ENCODE results near the gene ZNF484.
"Not testable (repeated sequence)": the region's sequence is repeated elsewhere in the genome, so short reads cannot be mapped to it uniquely, and the experiment has no call there.

ZNF484 gene

GRCh38 chr9:92804727-92805126 lies 73.1 kb downstream of the ZNF484 start:
- no peak overlapping the region for H3K27ac ChIP-seq (ENCODE audit: low read depth, low read length)
- H3K36me3 ChIP-seq (ENCODE audit: control insufficient read depth, insufficient read depth, low read length): no peaks in the 10 kb centered on the region
- peaks cover 32% of the 10 kb centered on the region for H3K27me3 ChIP-seq (ENCODE audit: control insufficient read depth, insufficient read depth, low read length)
- no peak overlapping the region for H3K4me3 ChIP-seq (ENCODE audit: low read length)
- H3K4me1 ChIP-seq (ENCODE audit: control insufficient read depth, insufficient read depth, low read length): no peaks in the 10 kb centered on the region
- no peak overlapping the region for H3K9ac ChIP-seq (ENCODE audit: low read length)

GRCh38 chr9:92798358-92798757 lies 79.5 kb downstream of the ZNF484 start:
- Histone ChIP-seq H3K27ac (ENCODE audit: low read depth, low read length) (no peak overlapping the region), H3K27me3 (ENCODE audit: control insufficient read depth, insufficient read depth, low read length) (no peaks in the 10 kb centered on the region), H3K9ac (ENCODE audit: low read length) (no peak overlapping the region), H3K4me3 (ENCODE audit: low read length) (no peak overlapping the region), H3K36me3 (ENCODE audit: control insufficient read depth, insufficient read depth, low read length) (no peaks in the 10 kb centered on the region), H3K4me1 (ENCODE audit: control insufficient read depth, insufficient read depth, low read length) (no peaks in the 10 kb centered on the region)

- not testable (repeated sequence) for H3K27ac ChIP-seq (ENCODE audit: low read depth, low read length); H3K4me3 ChIP-seq (ENCODE audit: low read length); H3K36me3 ChIP-seq (ENCODE audit: control insufficient read depth, insufficient read depth, low read length); H3K27me3 ChIP-seq (ENCODE audit: control insufficient read depth, insufficient read depth, low read length); H3K4me1 ChIP-seq (ENCODE audit: control insufficient read depth, insufficient read depth, low read length); H3K9ac ChIP-seq (ENCODE audit: low read length)
These were observed 81.5 kb downstream of the ZNF484 start for GRCh38 chr9:92796337-92796804.

GRCh38 chr9:92795598-92796336 lies 82.1 kb downstream of the ZNF484 start:
- H3K27me3 ChIP-seq (ENCODE audit: control insufficient read depth, insufficient read depth, low read length): no peaks in the 10 kb centered on the region
- no peak overlapping the region for H3K27ac ChIP-seq (ENCODE audit: low read depth, low read length)
- no peak overlapping the region for H3K9ac ChIP-seq (ENCODE audit: low read length)
- no peak overlapping the region for H3K4me3 ChIP-seq (ENCODE audit: low read length)
- H3K36me3 ChIP-seq (ENCODE audit: control insufficient read depth, insufficient read depth, low read length): no peaks in the 10 kb centered on the region
- no peaks in the 10 kb centered on the region for H3K4me1 ChIP-seq (ENCODE audit: control insufficient read depth, insufficient read depth, low read length)

Measured in rectal smooth muscle tissue (tissue), 1 donor.